HEK293 (cell line): ENCODE results near the gene SETMAR.
A peak's percentile ranks its signal among the peaks of the same experiment; 100 is the strongest.

ENCODE experiments used
- HOXD13 ChIP-seq: sonication (generic); formaldehyde crosslinking; IDR thresholded peaks from 2 replicates; pipeline ENCODE4 v1.8.0; 2022; ENCODE audit warnings: missing genetic modification reagents, borderline replicate concordance
- KLF10 ChIP-seq: fragments of 450-650 bp; IDR thresholded peaks from 2 replicates; pipeline ENCODE4 v1.5.1; 2018; ENCODE audit warnings: missing biosample characterization, mild to moderate bottlenecking, missing genetic modification characterization
- KLF8 ChIP-seq: fragments of 450-650 bp; formaldehyde crosslinking; IDR thresholded peaks from 2 replicates; pipeline ENCODE4 v1.5.1; 2016; ENCODE audit warnings: missing biosample characterization, missing genetic modification characterization
- OSR2 ChIP-seq: fragments of 450-650 bp; formaldehyde crosslinking; IDR thresholded peaks from 2 replicates; pipeline ENCODE4 v1.5.1; 2016; ENCODE audit warnings: missing biosample characterization, missing genetic modification characterization
- SP3 ChIP-seq: fragments of 450-650 bp; formaldehyde crosslinking; IDR thresholded peaks from 2 replicates; pipeline ENCODE4 v1.5.1; 2016; ENCODE audit warnings: missing biosample characterization, missing genetic modification characterization
- YY2 ChIP-seq: fragments of 450-650 bp; formaldehyde crosslinking; IDR thresholded peaks from 2 replicates; pipeline ENCODE4 v1.5.1; 2016; ENCODE audit warnings: missing biosample characterization, missing genetic modification characterization
- ZBTB17 ChIP-seq: fragments of 450-650 bp; formaldehyde crosslinking; IDR thresholded peaks from 2 replicates; pipeline ENCODE4 v1.5.1; 2016; ENCODE audit warnings: missing biosample characterization, missing genetic modification characterization
- ZEB2 ChIP-seq: fragments of 450-650 bp; formaldehyde crosslinking; IDR thresholded peaks from 2 replicates; pipeline ENCODE4 v1.5.1; 2016; ENCODE audit warnings: missing biosample characterization, missing genetic modification characterization
- ZFHX2 ChIP-seq: fragments of 450-650 bp; formaldehyde crosslinking; conservative IDR thresholded peaks from 2 replicates; pipeline ENCODE4 v1.5.1; 2016; ENCODE audit warnings: missing biosample characterization, missing genetic modification characterization
- ZNF132 ChIP-seq: fragments of 450-650 bp; formaldehyde crosslinking; IDR thresholded peaks from 2 replicates; pipeline ENCODE4 v1.5.1; 2017; ENCODE audit warnings: missing biosample characterization, missing genetic modification characterization, borderline replicate concordance
- ZNF202 ChIP-seq: fragments of 450-650 bp; formaldehyde crosslinking; IDR thresholded peaks from 2 replicates; pipeline ENCODE4 v1.5.1; 2016; ENCODE audit warnings: missing biosample characterization, missing genetic modification characterization, borderline replicate concordance
- ZNF302 ChIP-seq: fragments of 450-650 bp; formaldehyde crosslinking; IDR thresholded peaks from 2 replicates; pipeline ENCODE4 v1.5.1; 2016; ENCODE audit warnings: missing biosample characterization, missing genetic modification characterization, low read depth
- ZNF600 ChIP-seq: fragments of 450-650 bp; formaldehyde crosslinking; IDR thresholded peaks from 2 replicates; pipeline ENCODE4 v1.5.1; 2016; ENCODE audit warnings: missing biosample characterization, missing genetic modification characterization
- ZNF623 ChIP-seq: fragments of 450-650 bp; formaldehyde crosslinking; IDR thresholded peaks from 2 replicates; pipeline ENCODE4 v1.5.1; 2016; ENCODE audit warnings: missing biosample characterization, missing genetic modification characterization
- ZNF677 ChIP-seq: fragments of 450-650 bp; IDR thresholded peaks from 2 replicates; pipeline ENCODE4 v1.5.0; 2018; ENCODE audit warnings: missing biosample characterization, mild to moderate bottlenecking, missing genetic modification characterization, moderate library complexity
- ZNF777 ChIP-seq: fragments of 450-650 bp; formaldehyde crosslinking; IDR thresholded peaks from 2 replicates; pipeline ENCODE4 v1.5.1; 2017; ENCODE audit warnings: missing biosample characterization, missing genetic modification characterization, borderline replicate concordance
- TF ChIP-seq, protein P1 (sequence below): fragments of 450-650 bp; formaldehyde crosslinking; IDR thresholded peaks from 2 replicates; pipeline ENCODE4 v1.5.1; 2016; ENCODE audit warnings: missing biosample characterization, missing genetic modification characterization
- TF ChIP-seq, protein P2 (sequence below): fragments of 450-650 bp; formaldehyde crosslinking; IDR thresholded peaks from 2 replicates; pipeline ENCODE4 v1.5.1; 2017; ENCODE audit warnings: missing biosample characterization, missing genetic modification characterization
- TF ChIP-seq, protein P3 (sequence below): fragments of 450-650 bp; formaldehyde crosslinking; IDR thresholded peaks from 2 replicates; pipeline ENCODE4 v1.5.1; 2017; ENCODE audit warnings: missing biosample characterization, mild to moderate bottlenecking, missing genetic modification characterization, moderate library complexity
- TF ChIP-seq, protein P4 (sequence below): fragments of 450-650 bp; formaldehyde crosslinking; IDR thresholded peaks from 2 replicates; pipeline ENCODE4 v1.5.1; 2016; ENCODE audit warnings: missing biosample characterization, missing genetic modification characterization
- TF ChIP-seq, protein P5 (sequence below): fragments of 450-650 bp; formaldehyde crosslinking; IDR thresholded peaks from 2 replicates; pipeline ENCODE4 v1.5.1; 2017; ENCODE audit warnings: missing biosample characterization, missing genetic modification characterization

The SETMAR gene

DNA sequence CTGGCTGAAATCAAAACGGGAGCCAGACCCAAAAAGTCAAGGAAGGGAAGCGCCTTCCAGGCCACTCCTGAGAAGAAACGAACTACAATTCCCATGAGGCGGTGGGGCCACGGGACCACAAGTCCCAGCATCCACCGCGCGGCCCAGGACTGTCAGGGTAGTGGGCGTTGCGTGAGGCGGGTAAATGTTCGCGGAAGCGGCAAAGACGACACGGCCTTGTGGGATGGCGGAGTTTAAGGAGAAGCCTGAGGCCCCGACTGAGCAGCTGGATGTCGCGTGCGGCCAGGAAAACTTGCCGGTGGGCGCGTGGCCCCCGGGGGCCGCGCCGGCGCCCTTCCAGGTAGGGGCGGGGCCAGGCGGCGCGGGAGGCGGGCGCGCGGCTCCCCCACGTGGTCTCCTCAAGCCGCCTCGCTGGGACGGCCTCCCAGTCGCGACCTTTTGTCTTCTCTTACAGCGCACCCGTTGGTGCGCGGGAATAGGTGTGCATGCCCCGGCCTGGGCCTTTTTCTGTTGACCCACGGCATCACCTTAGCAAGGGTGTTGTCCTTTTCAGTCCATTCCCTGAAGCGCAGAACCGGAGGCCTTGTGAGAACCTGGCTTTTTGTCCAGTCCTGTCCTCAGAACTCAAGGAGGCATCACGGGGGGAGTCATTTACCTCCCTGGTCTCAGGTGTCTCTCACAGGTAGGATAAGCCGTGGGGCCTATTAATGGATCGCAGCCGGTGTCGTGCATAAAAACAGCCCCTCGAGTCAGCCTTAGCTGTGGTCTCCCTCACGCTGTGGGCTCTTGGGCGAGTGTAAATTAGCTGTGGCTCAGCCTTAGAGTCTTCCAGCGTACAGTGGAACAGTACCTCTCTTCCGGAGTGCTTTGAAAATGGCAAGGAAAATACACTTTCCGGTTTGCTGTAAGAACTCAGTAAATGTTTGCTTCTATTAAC is at the start of gene SETMAR (continued):
- TF ChIP-seq, protein P1, sequence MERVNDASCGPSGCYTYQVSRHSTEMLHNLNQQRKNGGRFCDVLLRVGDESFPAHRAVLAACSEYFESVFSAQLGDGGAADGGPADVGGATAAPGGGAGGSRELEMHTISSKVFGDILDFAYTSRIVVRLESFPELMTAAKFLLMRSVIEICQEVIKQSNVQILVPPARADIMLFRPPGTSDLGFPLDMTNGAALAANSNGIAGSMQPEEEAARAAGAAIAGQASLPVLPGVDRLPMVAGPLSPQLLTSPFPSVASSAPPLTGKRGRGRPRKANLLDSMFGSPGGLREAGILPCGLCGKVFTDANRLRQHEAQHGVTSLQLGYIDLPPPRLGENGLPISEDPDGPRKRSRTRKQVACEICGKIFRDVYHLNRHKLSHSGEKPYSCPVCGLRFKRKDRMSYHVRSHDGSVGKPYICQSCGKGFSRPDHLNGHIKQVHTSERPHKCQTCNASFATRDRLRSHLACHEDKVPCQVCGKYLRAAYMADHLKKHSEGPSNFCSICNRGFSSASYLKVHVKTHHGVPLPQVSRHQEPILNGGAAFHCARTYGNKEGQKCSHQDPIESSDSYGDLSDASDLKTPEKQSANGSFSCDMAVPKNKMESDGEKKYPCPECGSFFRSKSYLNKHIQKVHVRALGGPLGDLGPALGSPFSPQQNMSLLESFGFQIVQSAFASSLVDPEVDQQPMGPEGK (tag by site-specific recombination) = peak; percentile 84
- TF ChIP-seq KLF8 (tag by site-specific recombination) (peak; percentile 67), ZNF202 (tag by site-specific recombination) (no peak), ZNF302 (no peak), ZNF623 (no peak), ZNF677 (no peak), SP3 (tag by site-specific recombination) (peak; percentile 93), OSR2 (no peak), HOXD13 (no peak), ZNF600 (0 out of 2 replicates have a peak, but pooled peaks have one; percentile 13), ZNF777 (tag by site-specific recombination) (no peak), ZEB2 (tag by site-specific recombination) (no peak), YY2 (tag by site-specific recombination) (0 out of 2 replicates have a peak, but pooled peaks have one; percentile 21), ZFHX2 (tag by site-specific recombination) (peak; percentile 89), ZBTB17 (tag by site-specific recombination) (0 out of 2 replicates have a peak, but pooled peaks have one; percentile 37), ZNF132 (tag by site-specific recombination) (no peak), KLF10 (peak; percentile 34; the same call in 1 of the 2 replicates)
- TF ChIP-seq, protein P2, sequence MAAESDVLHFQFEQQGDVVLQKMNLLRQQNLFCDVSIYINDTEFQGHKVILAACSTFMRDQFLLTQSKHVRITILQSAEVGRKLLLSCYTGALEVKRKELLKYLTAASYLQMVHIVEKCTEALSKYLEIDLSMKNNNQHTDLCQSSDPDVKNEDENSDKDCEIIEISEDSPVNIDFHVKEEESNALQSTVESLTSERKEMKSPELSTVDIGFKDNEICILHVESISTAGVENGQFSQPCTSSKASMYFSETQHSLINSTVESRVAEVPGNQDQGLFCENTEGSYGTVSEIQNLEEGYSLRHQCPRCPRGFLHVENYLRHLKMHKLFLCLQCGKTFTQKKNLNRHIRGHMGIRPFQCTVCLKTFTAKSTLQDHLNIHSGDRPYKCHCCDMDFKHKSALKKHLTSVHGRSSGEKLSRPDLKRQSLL (tag by site-specific recombination) = peak; percentile 3; the same call in 1 of the 2 replicates
- TF ChIP-seq, protein P3, sequence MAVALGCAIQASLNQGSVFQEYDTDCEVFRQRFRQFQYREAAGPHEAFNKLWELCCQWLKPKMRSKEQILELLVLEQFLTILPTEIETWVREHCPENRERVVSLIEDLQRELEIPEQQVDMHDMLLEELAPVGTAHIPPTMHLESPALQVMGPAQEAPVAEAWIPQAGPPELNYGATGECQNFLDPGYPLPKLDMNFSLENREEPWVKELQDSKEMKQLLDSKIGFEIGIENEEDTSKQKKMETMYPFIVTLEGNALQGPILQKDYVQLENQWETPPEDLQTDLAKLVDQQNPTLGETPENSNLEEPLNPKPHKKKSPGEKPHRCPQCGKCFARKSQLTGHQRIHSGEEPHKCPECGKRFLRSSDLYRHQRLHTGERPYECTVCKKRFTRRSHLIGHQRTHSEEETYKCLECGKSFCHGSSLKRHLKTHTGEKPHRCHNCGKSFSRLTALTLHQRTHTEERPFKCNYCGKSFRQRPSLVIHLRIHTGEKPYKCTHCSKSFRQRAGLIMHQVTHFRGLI (tag by site-specific recombination) = no peak
- TF ChIP-seq, protein P4, sequence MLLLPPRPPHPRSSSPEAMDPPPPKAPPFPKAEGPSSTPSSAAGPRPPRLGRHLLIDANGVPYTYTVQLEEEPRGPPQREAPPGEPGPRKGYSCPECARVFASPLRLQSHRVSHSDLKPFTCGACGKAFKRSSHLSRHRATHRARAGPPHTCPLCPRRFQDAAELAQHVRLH = peak; percentile 89
- TF ChIP-seq, protein P5, sequence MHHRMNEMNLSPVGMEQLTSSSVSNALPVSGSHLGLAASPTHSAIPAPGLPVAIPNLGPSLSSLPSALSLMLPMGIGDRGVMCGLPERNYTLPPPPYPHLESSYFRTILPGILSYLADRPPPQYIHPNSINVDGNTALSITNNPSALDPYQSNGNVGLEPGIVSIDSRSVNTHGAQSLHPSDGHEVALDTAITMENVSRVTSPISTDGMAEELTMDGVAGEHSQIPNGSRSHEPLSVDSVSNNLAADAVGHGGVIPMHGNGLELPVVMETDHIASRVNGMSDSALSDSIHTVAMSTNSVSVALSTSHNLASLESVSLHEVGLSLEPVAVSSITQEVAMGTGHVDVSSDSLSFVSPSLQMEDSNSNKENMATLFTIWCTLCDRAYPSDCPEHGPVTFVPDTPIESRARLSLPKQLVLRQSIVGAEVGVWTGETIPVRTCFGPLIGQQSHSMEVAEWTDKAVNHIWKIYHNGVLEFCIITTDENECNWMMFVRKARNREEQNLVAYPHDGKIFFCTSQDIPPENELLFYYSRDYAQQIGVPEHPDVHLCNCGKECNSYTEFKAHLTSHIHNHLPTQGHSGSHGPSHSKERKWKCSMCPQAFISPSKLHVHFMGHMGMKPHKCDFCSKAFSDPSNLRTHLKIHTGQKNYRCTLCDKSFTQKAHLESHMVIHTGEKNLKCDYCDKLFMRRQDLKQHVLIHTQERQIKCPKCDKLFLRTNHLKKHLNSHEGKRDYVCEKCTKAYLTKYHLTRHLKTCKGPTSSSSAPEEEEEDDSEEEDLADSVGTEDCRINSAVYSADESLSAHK = no peak
- TF ChIP-seq, all 188 proteins: peak for 27
